ENCODE results near the gene AKAP1. TPM values are rescaled to one million over a fixed set of nuclear protein-coding genes. Genes with fewer than 3 reads are reported as not detected.

AKAP1 gene
- total RNA-seq, 2 donors from 2014 or later: 11.6 to 18.5 TPM

DNA sequence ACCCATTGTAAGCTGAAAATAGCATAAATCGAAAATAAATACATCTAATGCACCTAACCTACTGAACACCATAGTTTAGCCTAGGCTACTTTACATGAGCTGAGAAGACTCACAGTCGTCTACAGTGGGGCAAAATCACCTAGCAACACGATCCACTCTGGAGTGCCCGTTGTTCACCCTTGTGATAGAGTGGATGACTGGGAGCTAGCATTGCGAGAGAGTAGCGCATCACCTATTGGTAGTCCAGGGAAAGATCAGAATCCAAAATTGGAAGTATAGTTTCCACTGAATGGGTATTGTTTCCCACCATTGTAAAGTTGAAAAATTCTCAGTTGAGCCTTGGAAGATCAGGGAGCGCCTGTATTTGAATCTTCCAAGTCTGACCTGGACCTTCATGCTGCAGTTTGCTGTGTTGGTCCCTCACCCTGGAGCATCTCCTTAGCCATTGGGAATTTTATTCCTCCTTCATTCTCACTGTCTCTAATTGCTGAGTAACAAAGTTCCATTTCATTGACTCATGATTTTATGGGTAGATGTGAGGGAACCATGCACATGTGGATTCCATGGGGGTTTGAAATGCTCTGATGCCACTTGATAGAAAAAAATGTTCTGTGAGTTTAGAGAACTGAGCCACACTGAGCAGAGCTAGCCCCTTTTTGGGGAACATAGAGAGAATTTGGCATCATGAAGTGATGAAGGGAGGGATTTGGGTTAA lies 19.6 kb downstream of the AKAP1 start:
- H3K4me3 Mint-ChIP-seq: no peak overlapping the region
- H3K4me3 ChIP-seq (ENCODE audit: low read length): no peak overlapping the region
- TF ChIP-seq, protein P1, sequence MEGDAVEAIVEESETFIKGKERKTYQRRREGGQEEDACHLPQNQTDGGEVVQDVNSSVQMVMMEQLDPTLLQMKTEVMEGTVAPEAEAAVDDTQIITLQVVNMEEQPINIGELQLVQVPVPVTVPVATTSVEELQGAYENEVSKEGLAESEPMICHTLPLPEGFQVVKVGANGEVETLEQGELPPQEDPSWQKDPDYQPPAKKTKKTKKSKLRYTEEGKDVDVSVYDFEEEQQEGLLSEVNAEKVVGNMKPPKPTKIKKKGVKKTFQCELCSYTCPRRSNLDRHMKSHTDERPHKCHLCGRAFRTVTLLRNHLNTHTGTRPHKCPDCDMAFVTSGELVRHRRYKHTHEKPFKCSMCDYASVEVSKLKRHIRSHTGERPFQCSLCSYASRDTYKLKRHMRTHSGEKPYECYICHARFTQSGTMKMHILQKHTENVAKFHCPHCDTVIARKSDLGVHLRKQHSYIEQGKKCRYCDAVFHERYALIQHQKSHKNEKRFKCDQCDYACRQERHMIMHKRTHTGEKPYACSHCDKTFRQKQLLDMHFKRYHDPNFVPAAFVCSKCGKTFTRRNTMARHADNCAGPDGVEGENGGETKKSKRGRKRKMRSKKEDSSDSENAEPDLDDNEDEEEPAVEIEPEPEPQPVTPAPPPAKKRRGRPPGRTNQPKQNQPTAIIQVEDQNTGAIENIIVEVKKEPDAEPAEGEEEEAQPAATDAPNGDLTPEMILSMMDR (conservative IDR thresholded peaks at IDR 0.05): no peak
- no peaks in the 10 kb centered on the region for H3K36me3 ChIP-seq (ENCODE audit: control insufficient read depth, insufficient read depth, low read length)
- peaks cover 14% of the 10 kb centered on the region for H3K4me1 ChIP-seq (ENCODE audit: control insufficient read depth, insufficient read depth, low read length)
- H3K9me3 Mint-ChIP-seq: no peaks in the 10 kb centered on the region
- H3K9me3 ChIP-seq (ENCODE audit: control insufficient read depth, low read length): no peaks in the 10 kb centered on the region
- H3K27me3 Mint-ChIP-seq (ENCODE audit: insufficient read depth): no peaks in the 10 kb centered on the region
- H3K27ac ChIP-seq (ENCODE audit: low read depth, low read length): no peak overlapping the region
- DNase-seq: no peak
- WGBS, 2 experiments (ENCODE audit: insufficient coverage in 1 of 2, insufficient read length in 1 of 2): 91 to 97% methylated on average over 5 to 7 of the region's 7 CpGs
- H3K27ac Mint-ChIP-seq: no peak overlapping the region
- no peaks in the 10 kb centered on the region for H3K36me3 Mint-ChIP-seq (ENCODE audit: low read depth)
- H3K4me1 Mint-ChIP-seq: peaks cover 31% of the 10 kb centered on the region
- no peak overlapping the region for H3K9ac ChIP-seq (ENCODE audit: extremely low read depth, low read length, poor library complexity, severe bottlenecking)
- no peaks in the 10 kb centered on the region for H3K27me3 ChIP-seq (ENCODE audit: control insufficient read depth, insufficient read depth, low read length, poor library complexity, severe bottlenecking)

DNA sequence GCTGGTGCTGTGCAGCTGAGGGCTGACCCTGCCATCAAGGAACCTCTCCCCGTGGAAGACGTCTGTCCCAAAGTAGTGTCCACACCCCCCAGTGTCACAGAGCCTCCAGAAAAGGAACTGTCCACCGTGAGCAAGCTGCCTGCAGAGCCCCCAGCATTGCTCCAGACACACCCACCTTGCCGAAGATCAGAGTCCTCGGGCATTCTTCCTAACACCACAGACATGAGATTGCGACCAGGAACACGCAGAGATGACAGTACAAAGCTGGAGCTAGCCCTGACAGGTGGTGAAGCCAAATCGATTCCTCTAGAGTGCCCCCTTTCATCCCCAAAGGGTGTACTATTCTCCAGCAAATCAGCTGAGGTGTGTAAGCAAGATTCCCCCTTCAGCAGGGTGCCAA lies 20.5 kb downstream of the AKAP1 start:
- Mint-ChIP-seq H3K4me1 (peaks cover 24% of the 10 kb centered on the region), H3K9me3 (no peaks in the 10 kb centered on the region), H3K27ac (no peak overlapping the region), H3K36me3 (ENCODE audit: low read depth) (no peaks in the 10 kb centered on the region), H3K27me3 (ENCODE audit: insufficient read depth) (no peaks in the 10 kb centered on the region), H3K4me3 (no peak overlapping the region)
- Histone ChIP-seq H3K36me3 (ENCODE audit: control insufficient read depth, insufficient read depth, low read length) (no peaks in the 10 kb centered on the region), H3K4me3 (ENCODE audit: low read length) (no peak overlapping the region), H3K4me1 (ENCODE audit: control insufficient read depth, insufficient read depth, low read length) (peaks cover 14% of the 10 kb centered on the region), H3K27me3 (ENCODE audit: control insufficient read depth, insufficient read depth, low read length, poor library complexity, severe bottlenecking) (no peaks in the 10 kb centered on the region), H3K9me3 (ENCODE audit: control insufficient read depth, low read length) (no peaks in the 10 kb centered on the region), H3K27ac (ENCODE audit: low read depth, low read length) (no peak overlapping the region), H3K9ac (ENCODE audit: extremely low read depth, low read length, poor library complexity, severe bottlenecking) (no peak overlapping the region)
- 92 to 95% methylated on average over 8 of the region's 8 CpGs for WGBS, 2 experiments (ENCODE audit: insufficient coverage in 1 of 2, insufficient read length in 1 of 2)
- TF ChIP-seq, protein P1 (conservative IDR thresholded peaks at IDR 0.05): no peak
- no peak for DNase-seq

DNA sequence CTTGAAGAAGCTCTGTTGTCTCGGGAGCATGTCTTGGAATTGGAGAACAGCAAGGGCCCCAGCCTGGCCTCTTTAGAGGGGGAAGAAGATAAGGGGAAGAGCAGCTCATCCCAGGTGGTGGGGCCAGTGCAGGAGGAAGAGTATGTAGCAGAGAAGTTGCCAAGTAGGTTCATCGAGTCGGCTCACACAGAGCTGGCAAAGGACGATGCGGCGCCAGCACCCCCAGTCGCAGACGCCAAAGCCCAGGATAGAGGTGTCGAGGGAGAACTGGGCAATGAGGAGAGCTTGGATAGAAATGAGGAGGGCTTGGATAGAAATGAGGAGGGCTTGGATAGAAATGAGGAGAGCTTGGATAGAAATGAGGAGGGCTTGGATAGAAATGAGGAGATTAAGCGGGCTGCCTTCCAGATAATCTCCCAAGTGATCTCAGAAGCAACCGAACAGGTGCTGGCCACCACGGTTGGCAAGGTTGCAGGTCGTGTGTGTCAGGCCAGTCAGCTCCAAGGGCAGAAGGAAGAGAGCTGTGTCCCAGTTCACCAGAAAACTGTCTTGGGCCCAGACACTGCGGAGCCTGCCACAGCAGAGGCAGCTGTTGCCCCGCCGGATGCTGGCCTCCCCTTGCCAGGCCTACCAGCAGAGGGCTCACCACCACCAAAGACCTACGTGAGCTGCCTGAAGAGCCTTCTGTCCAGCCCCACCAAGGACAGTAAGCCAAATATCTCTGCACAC lies 21.2 kb downstream of the AKAP1 start:
- H3K9me3 ChIP-seq (ENCODE audit: control insufficient read depth, low read length): no peaks in the 10 kb centered on the region
- no peaks in the 10 kb centered on the region for H3K27me3 ChIP-seq (ENCODE audit: control insufficient read depth, insufficient read depth, low read length, poor library complexity, severe bottlenecking)
- H3K27ac ChIP-seq (ENCODE audit: low read depth, low read length): no peak overlapping the region
- H3K27ac Mint-ChIP-seq: peak overlapping the region; percentile 70
- no peaks in the 10 kb centered on the region for H3K36me3 ChIP-seq (ENCODE audit: control insufficient read depth, insufficient read depth, low read length)
- no peak overlapping the region for H3K4me3 Mint-ChIP-seq
- no peak overlapping the region for H3K4me3 ChIP-seq (ENCODE audit: low read length)
- H3K4me1 ChIP-seq (ENCODE audit: control insufficient read depth, insufficient read depth, low read length): peaks cover 14% of the 10 kb centered on the region
- H3K9me3 Mint-ChIP-seq: no peaks in the 10 kb centered on the region
- H3K4me1 Mint-ChIP-seq: peaks cover 23% of the 10 kb centered on the region
- H3K27me3 Mint-ChIP-seq (ENCODE audit: insufficient read depth): no peaks in the 10 kb centered on the region
- H3K36me3 Mint-ChIP-seq (ENCODE audit: low read depth): no peaks in the 10 kb centered on the region
- no peak overlapping the region for H3K9ac ChIP-seq (ENCODE audit: extremely low read depth, low read length, poor library complexity, severe bottlenecking)
- TF ChIP-seq, protein P1 (conservative IDR thresholded peaks at IDR 0.05): peak; percentile 78
- peak; percentile 86 for DNase-seq
- WGBS, 2 experiments (ENCODE audit: insufficient coverage in 1 of 2, insufficient read length in 1 of 2): 92 to 93% methylated on average over 11 to 17 of the region's 17 CpGs

Data from endodermal cell (in vitro differentiated cells).